WTC11 (cell line): ENCODE measurements around the gene CNN2.

Experiments
- ATF2 ChIP-seq: sonication (generic); formaldehyde crosslinking; IDR thresholded peaks from 2 replicates; pipeline ENCODE4 v1.8.1; 2022; ENCODE audit warnings: low read depth, missing genetic modification reagents, borderline replicate concordance
- CREM ChIP-seq: sonication (generic); formaldehyde crosslinking; IDR thresholded peaks from 2 replicates; pipeline ENCODE4 v1.8.1; 2022; ENCODE audit warnings: mild to moderate bottlenecking, missing genetic modification reagents, moderate library complexity
- CTCF ChIP-seq: fragments of 200-600 bp; IDR thresholded peaks from 2 replicates; pipeline ENCODE4 v1.8.0; 2022; ENCODE audit warnings: antibody characterized with exemption
- ETV6 ChIP-seq: sonication (generic); formaldehyde crosslinking; IDR thresholded peaks from 2 replicates; pipeline ENCODE4 v1.8.1; 2022; ENCODE audit warnings: mild to moderate bottlenecking, missing genetic modification reagents
- FOXJ3 ChIP-seq: sonication (generic); formaldehyde crosslinking; IDR thresholded peaks from 2 replicates; pipeline ENCODE4 v1.9.0; 2021; ENCODE audit warnings: missing genetic modification reagents, mild to moderate bottlenecking, borderline replicate concordance
- GABPB1 ChIP-seq: sonication (generic); formaldehyde crosslinking; IDR thresholded peaks from 2 replicates; pipeline ENCODE4 v1.8.1; 2023; ENCODE audit warnings: mild to moderate bottlenecking, missing genetic modification reagents
- JUN ChIP-seq: sonication (generic); formaldehyde crosslinking; IDR thresholded peaks from 2 replicates; pipeline ENCODE4 v1.8.0; 2023; ENCODE audit warnings: mild to moderate bottlenecking, missing genetic modification reagents
- SP1 ChIP-seq: sonication (generic); formaldehyde crosslinking; conservative IDR thresholded peaks from 2 replicates; pipeline ENCODE4 v1.8.1; 2022; ENCODE audit warnings: missing genetic modification reagents
- TCF7 ChIP-seq: sonication (generic); formaldehyde crosslinking; IDR thresholded peaks from 2 replicates; pipeline ENCODE4 v1.8.0; 2022; ENCODE audit warnings: mild to moderate bottlenecking, low read depth, missing genetic modification reagents, moderate library complexity
- ZNF263 ChIP-seq: sonication (generic); formaldehyde crosslinking; IDR thresholded peaks from 2 replicates; pipeline ENCODE4 v1.8.1; 2022; ENCODE audit warnings: low read depth, mild to moderate bottlenecking, moderate library complexity, missing genetic modification reagents

- TF ChIP-seq CTCF (no peak), SP1 (CRISPR knock-in tag) (no peak), ETV6 (no peak), FOXJ3 (CRISPR knock-in tag) (no peak), ZNF263 (CRISPR knock-in tag) (no peak), JUN (CRISPR knock-in tag) (no peak), CREM (CRISPR knock-in tag) (no peak), GABPB1 (CRISPR knock-in tag) (no peak), TCF7 (CRISPR knock-in tag) (no peak), ATF2 (no peak)
Measured at GRCh38 chr19:977058-977464, 49.3 kb upstream of the CNN2 start.
